ENCODE data around the gene CACNA2D1.

DNA sequence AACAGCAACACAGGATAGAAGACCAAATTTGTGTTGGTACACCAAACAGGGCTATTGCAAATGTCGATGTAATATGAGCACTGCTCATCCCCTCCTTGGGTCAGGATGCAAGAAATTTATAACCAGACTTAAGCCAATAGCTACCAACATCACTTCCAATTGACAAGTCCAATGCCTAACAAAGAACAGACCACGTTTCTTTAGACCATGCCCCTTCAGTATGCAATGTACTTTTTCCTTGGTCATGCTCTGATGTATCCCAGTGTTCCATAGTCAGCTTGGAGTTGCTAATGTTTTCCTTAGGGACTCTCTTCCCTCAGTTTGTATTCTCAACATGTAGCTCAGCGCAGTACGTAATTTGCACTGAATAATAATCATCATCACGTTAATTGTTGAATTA, 7.8 kb downstream of the CACNA2D1 start:
- TF ChIP-seq ZNF274 (IDR thresholded peaks at IDR 0.05; ENCODE audit: low read depth, low read length) (no peak), POLR2AphosphoS5 (IDR thresholded peaks at IDR 0.05; ENCODE audit: low read depth, low read length) (no peak), SRF (IDR thresholded peaks at IDR 0.05; ENCODE audit: low read depth) (no peak), JUND (IDR thresholded peaks at IDR 0.05) (no peak), POLR2A (IDR thresholded peaks at IDR 0.05; ENCODE audit: borderline replicate concordance, extremely low read depth, insufficient read depth, insufficient read length) (no peak), RAD21 (IDR thresholded peaks at IDR 0.05; ENCODE audit: low read depth) (no peak)
- TF ChIP-seq, protein P1, sequence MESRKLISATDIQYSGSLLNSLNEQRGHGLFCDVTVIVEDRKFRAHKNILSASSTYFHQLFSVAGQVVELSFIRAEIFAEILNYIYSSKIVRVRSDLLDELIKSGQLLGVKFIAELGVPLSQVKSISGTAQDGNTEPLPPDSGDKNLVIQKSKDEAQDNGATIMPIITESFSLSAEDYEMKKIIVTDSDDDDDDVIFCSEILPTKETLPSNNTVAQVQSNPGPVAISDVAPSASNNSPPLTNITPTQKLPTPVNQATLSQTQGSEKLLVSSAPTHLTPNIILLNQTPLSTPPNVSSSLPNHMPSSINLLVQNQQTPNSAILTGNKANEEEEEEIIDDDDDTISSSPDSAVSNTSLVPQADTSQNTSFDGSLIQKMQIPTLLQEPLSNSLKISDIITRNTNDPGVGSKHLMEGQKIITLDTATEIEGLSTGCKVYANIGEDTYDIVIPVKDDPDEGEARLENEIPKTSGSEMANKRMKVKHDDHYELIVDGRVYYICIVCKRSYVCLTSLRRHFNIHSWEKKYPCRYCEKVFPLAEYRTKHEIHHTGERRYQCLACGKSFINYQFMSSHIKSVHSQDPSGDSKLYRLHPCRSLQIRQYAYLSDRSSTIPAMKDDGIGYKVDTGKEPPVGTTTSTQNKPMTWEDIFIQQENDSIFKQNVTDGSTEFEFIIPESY (IDR thresholded peaks at IDR 0.05; ENCODE audit: extremely low read depth, insufficient replicate concordance, low read length): no peak
- TF ChIP-seq, protein P2, sequence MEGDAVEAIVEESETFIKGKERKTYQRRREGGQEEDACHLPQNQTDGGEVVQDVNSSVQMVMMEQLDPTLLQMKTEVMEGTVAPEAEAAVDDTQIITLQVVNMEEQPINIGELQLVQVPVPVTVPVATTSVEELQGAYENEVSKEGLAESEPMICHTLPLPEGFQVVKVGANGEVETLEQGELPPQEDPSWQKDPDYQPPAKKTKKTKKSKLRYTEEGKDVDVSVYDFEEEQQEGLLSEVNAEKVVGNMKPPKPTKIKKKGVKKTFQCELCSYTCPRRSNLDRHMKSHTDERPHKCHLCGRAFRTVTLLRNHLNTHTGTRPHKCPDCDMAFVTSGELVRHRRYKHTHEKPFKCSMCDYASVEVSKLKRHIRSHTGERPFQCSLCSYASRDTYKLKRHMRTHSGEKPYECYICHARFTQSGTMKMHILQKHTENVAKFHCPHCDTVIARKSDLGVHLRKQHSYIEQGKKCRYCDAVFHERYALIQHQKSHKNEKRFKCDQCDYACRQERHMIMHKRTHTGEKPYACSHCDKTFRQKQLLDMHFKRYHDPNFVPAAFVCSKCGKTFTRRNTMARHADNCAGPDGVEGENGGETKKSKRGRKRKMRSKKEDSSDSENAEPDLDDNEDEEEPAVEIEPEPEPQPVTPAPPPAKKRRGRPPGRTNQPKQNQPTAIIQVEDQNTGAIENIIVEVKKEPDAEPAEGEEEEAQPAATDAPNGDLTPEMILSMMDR (IDR thresholded peaks at IDR 0.05 in 2 of 3, conservative IDR thresholded peaks at IDR 0.05 in 1 of 3; ENCODE audit: borderline replicate concordance in 1 of 3, insufficient read depth in 1 of 3, low read depth in 2 of 3, low read length in 2 of 3): no peak

All from HCT116 (cell line).